ENCODE measurements around the gene TSPAN10. TPM values are rescaled to one million over a fixed set of nuclear protein-coding genes. Genes with fewer than 3 reads are reported as not detected.

The TSPAN10 gene
- total RNA-seq, 1 donor from 2014 or later = 0.52 TPM

GRCh38 chr17:81659038-81659437 lies 22.0 kb downstream of the TSPAN10 start:
- Histone ChIP-seq H3K27ac (ENCODE audit: low read depth, low read length) (no peak overlapping the region), H3K4me3 (ENCODE audit: low read length in 3 of 3) (no peak overlapping the region), H3K27me3 (ENCODE audit: control insufficient read depth in 3 of 3, insufficient read depth in 3 of 3, low read length in 3 of 3) (peaks cover 0 to 2% (median under 1%) of the 10 kb centered on the region in 3 donors), H3K36me3 (ENCODE audit: control insufficient read depth in 3 of 3, insufficient read depth in 3 of 3, low read length in 3 of 3) (no peaks in the 10 kb centered on the region), H3K4me1 (ENCODE audit: control insufficient read depth in 3 of 3, insufficient read depth in 3 of 3, low read length in 3 of 3) (peaks cover 0 to 5% (median 4%) of the 10 kb centered on the region in 3 donors), H3K9ac (ENCODE audit: low read depth in 1 of 3, low read length in 3 of 3) (no peak overlapping the region), H3K9me3 (ENCODE audit: control insufficient read depth in 3 of 3, low read length in 3 of 3) (no peaks in the 10 kb centered on the region)

GRCh38 chr17:81660441-81660840 lies 23.4 kb downstream of the TSPAN10 start:
- no peak overlapping the region for H3K9ac ChIP-seq (ENCODE audit: low read depth in 1 of 3, low read length in 3 of 3)

GRCh38 chr17:81662002-81662401 lies 25.0 kb downstream of the TSPAN10 start:
- no peak overlapping the region for H3K4me3 ChIP-seq (ENCODE audit: low read length in 3 of 3)
- no peaks in the 10 kb centered on the region for H3K9me3 ChIP-seq (ENCODE audit: control insufficient read depth in 3 of 3, low read length in 3 of 3)
- no peaks in the 10 kb centered on the region for H3K27me3 ChIP-seq (ENCODE audit: control insufficient read depth in 3 of 3, insufficient read depth in 3 of 3, low read length in 3 of 3)
- H3K9ac ChIP-seq (ENCODE audit: low read depth in 1 of 3, low read length in 3 of 3) = no peak overlapping the region
- H3K36me3 ChIP-seq (ENCODE audit: control insufficient read depth in 3 of 3, insufficient read depth in 3 of 3, low read length in 3 of 3) = peaks cover 3 to 6% (median 4%) of the 10 kb centered on the region in 3 donors
- H3K27ac ChIP-seq (ENCODE audit: low read depth, low read length) = no peak overlapping the region
- peaks cover 10 to 22% (median 10%) of the 10 kb centered on the region in 3 donors for H3K4me1 ChIP-seq (ENCODE audit: control insufficient read depth in 3 of 3, insufficient read depth in 3 of 3, low read length in 3 of 3)

More at GRCh38 chr17:81660441-81660840, 23.4 kb downstream of the TSPAN10 start:
- peaks cover 0 to under 1% (median 0%) of the 10 kb centered on the region in 3 donors for H3K27me3 ChIP-seq (ENCODE audit: control insufficient read depth in 3 of 3, insufficient read depth in 3 of 3, low read length in 3 of 3)
- H3K27ac ChIP-seq (ENCODE audit: low read depth, low read length) = no peak overlapping the region
- no peak overlapping the region for H3K4me3 ChIP-seq (ENCODE audit: low read length in 3 of 3)
- peaks cover 3 to 6% (median 4%) of the 10 kb centered on the region in 3 donors for H3K36me3 ChIP-seq (ENCODE audit: control insufficient read depth in 3 of 3, insufficient read depth in 3 of 3, low read length in 3 of 3)
- peaks cover 2 to 13% (median 6%) of the 10 kb centered on the region in 3 donors for H3K4me1 ChIP-seq (ENCODE audit: control insufficient read depth in 3 of 3, insufficient read depth in 3 of 3, low read length in 3 of 3)
- no peaks in the 10 kb centered on the region for H3K9me3 ChIP-seq (ENCODE audit: control insufficient read depth in 3 of 3, low read length in 3 of 3)

- Histone ChIP-seq H3K27me3 (ENCODE audit: control insufficient read depth in 3 of 3, insufficient read depth in 3 of 3, low read length in 3 of 3) (no peaks in the 10 kb centered on the region), H3K9me3 (ENCODE audit: control insufficient read depth in 3 of 3, low read length in 3 of 3) (no peaks in the 10 kb centered on the region), H3K4me3 (ENCODE audit: low read length in 3 of 3) (no peak overlapping the region), H3K4me1 (ENCODE audit: control insufficient read depth in 3 of 3, insufficient read depth in 3 of 3, low read length in 3 of 3) (peaks cover 16 to 33% (median 21%) of the 10 kb centered on the region in 3 donors), H3K9ac (ENCODE audit: low read depth in 1 of 3, low read length in 3 of 3) (no peak overlapping the region), H3K27ac (ENCODE audit: low read depth, low read length) (no peak overlapping the region), H3K36me3 (ENCODE audit: control insufficient read depth in 3 of 3, insufficient read depth in 3 of 3, low read length in 3 of 3) (peaks cover 3 to 8% (median 6%) of the 10 kb centered on the region in 3 donors)
Observed at GRCh38 chr17:81664051-81664470, 27.1 kb downstream of the TSPAN10 start.

- peaks cover 8 to 16% (median 11%) of the 10 kb centered on the region in 3 donors for H3K36me3 ChIP-seq (ENCODE audit: control insufficient read depth in 3 of 3, insufficient read depth in 3 of 3, low read length in 3 of 3)
- H3K27me3 ChIP-seq (ENCODE audit: control insufficient read depth in 3 of 3, insufficient read depth in 3 of 3, low read length in 3 of 3) = no peaks in the 10 kb centered on the region
- H3K4me3 ChIP-seq (ENCODE audit: low read length in 3 of 3) = peak overlapping the region; percentile 80 to 91 (median 91)
- peaks cover 16 to 33% (median 21%) of the 10 kb centered on the region in 3 donors for H3K4me1 ChIP-seq (ENCODE audit: control insufficient read depth in 3 of 3, insufficient read depth in 3 of 3, low read length in 3 of 3)
- H3K9ac ChIP-seq (ENCODE audit: low read depth in 1 of 3, low read length in 3 of 3) = peak overlapping the region; percentile 83 to 92 (median 92)
- peak overlapping the region; percentile 70 for H3K27ac ChIP-seq (ENCODE audit: low read depth, low read length)
- no peaks in the 10 kb centered on the region for H3K9me3 ChIP-seq (ENCODE audit: control insufficient read depth in 3 of 3, low read length in 3 of 3)
Observed at GRCh38 chr17:81665205-81666091, 28.5 kb downstream of the TSPAN10 start.

- H3K36me3 ChIP-seq (ENCODE audit: control insufficient read depth in 3 of 3, insufficient read depth in 3 of 3, low read length in 3 of 3) = peaks cover 9 to 18% (median 14%) of the 10 kb centered on the region in 3 donors
- peak overlapping the region; percentile 70 for H3K27ac ChIP-seq (ENCODE audit: low read depth, low read length)
- no peaks in the 10 kb centered on the region for H3K9me3 ChIP-seq (ENCODE audit: control insufficient read depth in 3 of 3, low read length in 3 of 3)
- no peaks in the 10 kb centered on the region for H3K27me3 ChIP-seq (ENCODE audit: control insufficient read depth in 3 of 3, insufficient read depth in 3 of 3, low read length in 3 of 3)
- H3K4me1 ChIP-seq (ENCODE audit: control insufficient read depth in 3 of 3, insufficient read depth in 3 of 3, low read length in 3 of 3) = peaks cover 16 to 33% (median 21%) of the 10 kb centered on the region in 3 donors
- H3K4me3 ChIP-seq (ENCODE audit: low read length in 3 of 3) = peak overlapping the region; percentile 80 to 91 (median 91)
- H3K9ac ChIP-seq (ENCODE audit: low read depth in 1 of 3, low read length in 3 of 3) = peak overlapping the region; percentile 83 to 92 (median 92)
Observed at GRCh38 chr17:81666092-81666341, 29.0 kb downstream of the TSPAN10 start.

GRCh38 chr17:81666342-81667191 lies 29.6 kb downstream of the TSPAN10 start, which contains the start of the genes CCDC137 and OXLD1:
Gene CCDC137, plus strand, starts transcription at chr17:81666737. Its CDS starts 30 bp downstream, at chr17:81666767.
Gene OXLD1, minus strand, starts transcription at chr17:81666605. Its CDS starts 28 bp downstream, at chr17:81666577.
- Histone ChIP-seq H3K9ac (ENCODE audit: low read depth in 1 of 3, low read length in 3 of 3) (peak within 1 kb of the TSS; percentile 83 to 92 (median 92)), H3K4me1 (ENCODE audit: control insufficient read depth in 3 of 3, insufficient read depth in 3 of 3, low read length in 3 of 3) (peaks cover 16 to 33% (median 21%) of the 10 kb centered on the region in 3 donors), H3K9me3 (ENCODE audit: control insufficient read depth in 3 of 3, low read length in 3 of 3) (no peaks in the 10 kb centered on the region), H3K27me3 (ENCODE audit: control insufficient read depth in 3 of 3, insufficient read depth in 3 of 3, low read length in 3 of 3) (no peaks in the 10 kb centered on the region), H3K4me3 (ENCODE audit: low read length in 3 of 3) (peak within 1 kb of the TSS; percentile 80 to 91 (median 91)), H3K36me3 (ENCODE audit: control insufficient read depth in 3 of 3, insufficient read depth in 3 of 3, low read length in 3 of 3) (peaks cover 9 to 19% (median 18%) of the 10 kb centered on the region in 3 donors), H3K27ac (ENCODE audit: low read depth, low read length) (peak within 1 kb of the TSS; percentile 70)

- Histone ChIP-seq H3K9ac (ENCODE audit: low read depth in 1 of 3, low read length in 3 of 3) (no peak overlapping the region), H3K9me3 (ENCODE audit: control insufficient read depth in 3 of 3, low read length in 3 of 3) (no peaks in the 10 kb centered on the region), H3K4me1 (ENCODE audit: control insufficient read depth in 3 of 3, insufficient read depth in 3 of 3, low read length in 3 of 3) (peaks cover 16 to 33% (median 21%) of the 10 kb centered on the region in 3 donors), H3K36me3 (ENCODE audit: control insufficient read depth in 3 of 3, insufficient read depth in 3 of 3, low read length in 3 of 3) (peaks cover 21 to 31% (median 29%) of the 10 kb centered on the region in 3 donors), H3K4me3 (ENCODE audit: low read length in 3 of 3) (no peak overlapping the region), H3K27me3 (ENCODE audit: control insufficient read depth in 3 of 3, insufficient read depth in 3 of 3, low read length in 3 of 3) (no peaks in the 10 kb centered on the region), H3K27ac (ENCODE audit: low read depth, low read length) (no peak overlapping the region)
Observed at GRCh38 chr17:81667754-81668153, 30.8 kb downstream of the TSPAN10 start.

- no peak overlapping the region for H3K4me3 ChIP-seq (ENCODE audit: low read length in 3 of 3)
- no peaks in the 10 kb centered on the region for H3K27me3 ChIP-seq (ENCODE audit: control insufficient read depth in 3 of 3, insufficient read depth in 3 of 3, low read length in 3 of 3)
- H3K27ac ChIP-seq (ENCODE audit: low read depth, low read length) = no peak overlapping the region
- peaks cover 20 to 35% (median 31%) of the 10 kb centered on the region in 3 donors for H3K36me3 ChIP-seq (ENCODE audit: control insufficient read depth in 3 of 3, insufficient read depth in 3 of 3, low read length in 3 of 3)
- no peaks in the 10 kb centered on the region for H3K9me3 ChIP-seq (ENCODE audit: control insufficient read depth in 3 of 3, low read length in 3 of 3)
- H3K9ac ChIP-seq (ENCODE audit: low read depth in 1 of 3, low read length in 3 of 3) = peak overlapping the region in 1 of 3 donors; percentile 8
- H3K4me1 ChIP-seq (ENCODE audit: control insufficient read depth in 3 of 3, insufficient read depth in 3 of 3, low read length in 3 of 3) = peaks cover 4 to 13% (median 7%) of the 10 kb centered on the region in 3 donors
Observed at GRCh38 chr17:81672504-81672903, 35.5 kb downstream of the TSPAN10 start.
